HG03097 (cell line): ENCODE results near the gene RNF225.
"Not testable (repeated sequence)": the region's sequence is repeated elsewhere in the genome, so short reads cannot be mapped to it uniquely, and the experiment has no call there.

Source experiments
- ATAC-seq: cut with Tn5 transposase; IDR thresholded peaks from one replicate; pipeline ENCODE4 v1.9.1; 2021; ENCODE audit not compliant: unreplicated experiment, low FRiP score

RNF225 gene

GRCh38 chr19:58361900-58362271 lies 33.6 kb upstream of the RNF225 start:
- peak; percentile 6 for ATAC-seq

GRCh38 chr19:58362272-58362994 lies 33.0 kb upstream of the RNF225 start, which contains the start of gene ZNF497:
Gene ZNF497, minus strand, starts transcription at chr19:58362751. Its CDS starts 5,116 bp downstream, at chr19:58357635.
- ATAC-seq = peak; percentile 79

DNA sequence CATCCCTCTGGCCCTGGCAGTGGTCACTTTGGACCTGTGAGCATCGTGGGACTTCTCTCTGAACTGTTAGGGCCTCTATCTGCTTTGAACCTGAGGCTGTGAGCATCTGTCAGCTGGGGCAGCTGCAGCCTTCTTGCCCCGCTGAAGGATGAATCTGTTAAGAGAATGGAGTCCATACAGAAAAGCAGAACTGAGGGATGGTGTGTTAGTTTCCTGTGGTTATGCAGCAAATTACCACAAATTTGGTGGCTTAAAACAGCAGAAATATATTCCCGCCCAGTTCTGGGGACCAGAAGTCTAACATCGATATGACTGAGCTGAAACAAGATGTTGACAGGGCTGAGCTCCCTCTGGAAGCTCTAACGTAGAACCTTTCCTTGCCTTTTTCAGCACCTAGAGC lies 31.3 kb upstream of the RNF225 start:
- ATAC-seq = no peak

GRCh38 chr19:58366585-58367430 lies 28.6 kb upstream of the RNF225 start:
- ATAC-seq = no peak

DNA sequence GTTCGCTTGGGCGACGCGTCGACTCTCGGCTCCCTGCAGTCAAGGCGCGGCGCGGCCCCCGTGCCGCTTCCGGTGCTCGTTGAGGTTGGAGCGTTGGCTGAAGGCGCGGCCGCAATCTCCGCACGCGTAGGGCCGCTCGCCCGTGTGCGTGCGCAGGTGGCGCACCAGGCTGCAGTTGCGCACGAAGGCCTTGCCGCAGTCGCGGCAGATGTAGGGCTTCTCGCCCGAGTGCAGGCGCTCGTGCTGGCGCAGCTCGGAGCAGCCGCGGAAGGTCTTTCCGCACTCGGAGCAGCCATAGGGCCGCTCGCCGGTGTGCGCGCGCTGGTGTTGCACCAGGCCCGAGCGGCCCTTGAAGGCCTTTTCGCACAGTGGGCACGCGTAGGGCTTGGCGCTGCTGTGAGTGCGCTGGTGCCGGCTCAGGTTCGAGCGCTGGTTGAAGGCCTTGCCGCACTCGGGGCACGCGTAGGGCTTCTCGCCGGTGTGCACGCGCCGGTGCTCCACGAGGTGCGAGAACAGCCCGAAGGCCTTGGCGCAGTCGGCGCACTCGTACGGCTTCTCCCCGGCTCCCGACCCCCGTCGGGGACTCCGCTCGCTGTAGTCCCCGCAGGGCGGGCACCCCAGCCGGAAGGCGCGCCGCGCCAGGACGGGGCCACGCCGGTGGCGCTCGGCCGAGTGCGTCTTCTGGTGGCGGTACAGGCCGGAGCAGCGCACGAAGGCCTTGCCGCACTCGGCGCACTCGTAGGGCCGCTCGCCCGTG lies 27.6 kb upstream of the RNF225 start:
- no peak for ATAC-seq

GRCh38 chr19:58368561-58369360 lies 26.7 kb upstream of the RNF225 start:
- ATAC-seq = no peak

- ATAC-seq = no peak
Observed at GRCh38 chr19:58372311-58373133, 22.9 kb upstream of the RNF225 start.

GRCh38 chr19:58374200-58374599 lies 21.3 kb upstream of the RNF225 start:
- ATAC-seq = no peak

- not testable (repeated sequence) for ATAC-seq
Observed at GRCh38 chr19:58376724-58377123, 18.7 kb upstream of the RNF225 start.

- ATAC-seq = no peak
Observed at GRCh38 chr19:58379246-58379645, 16.2 kb upstream of the RNF225 start.

DNA sequence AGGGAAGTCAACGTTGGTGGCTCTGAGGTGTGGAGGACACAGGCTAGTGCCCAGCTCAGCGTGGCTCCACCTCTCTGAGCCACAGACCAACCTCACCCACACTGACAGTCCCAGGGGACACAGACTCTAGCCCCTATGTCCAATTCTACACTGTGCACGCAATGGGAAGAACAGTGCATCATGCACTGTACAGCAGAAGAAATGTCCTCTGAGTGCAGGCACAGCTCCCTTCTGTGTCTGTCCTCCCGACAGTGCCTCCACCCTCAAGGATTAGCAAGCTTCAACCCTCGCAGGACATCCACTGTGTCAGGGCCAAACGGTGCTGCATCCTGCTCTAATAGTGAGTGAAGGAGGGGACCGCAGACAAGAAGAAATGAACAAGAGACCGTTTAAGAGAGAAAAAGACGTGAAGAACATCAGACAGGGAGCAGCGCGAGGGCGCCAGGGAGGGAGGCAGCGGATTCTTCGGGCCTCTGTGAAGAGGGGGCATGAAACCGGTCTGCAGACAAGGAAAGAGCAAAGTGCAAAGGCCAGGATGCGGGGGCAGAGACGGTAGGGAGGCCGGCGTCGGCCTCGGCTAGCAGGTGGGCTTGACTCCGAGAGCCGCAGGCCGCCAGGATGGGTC lies 15.3 kb upstream of the RNF225 start:
- ATAC-seq = no peak

DNA sequence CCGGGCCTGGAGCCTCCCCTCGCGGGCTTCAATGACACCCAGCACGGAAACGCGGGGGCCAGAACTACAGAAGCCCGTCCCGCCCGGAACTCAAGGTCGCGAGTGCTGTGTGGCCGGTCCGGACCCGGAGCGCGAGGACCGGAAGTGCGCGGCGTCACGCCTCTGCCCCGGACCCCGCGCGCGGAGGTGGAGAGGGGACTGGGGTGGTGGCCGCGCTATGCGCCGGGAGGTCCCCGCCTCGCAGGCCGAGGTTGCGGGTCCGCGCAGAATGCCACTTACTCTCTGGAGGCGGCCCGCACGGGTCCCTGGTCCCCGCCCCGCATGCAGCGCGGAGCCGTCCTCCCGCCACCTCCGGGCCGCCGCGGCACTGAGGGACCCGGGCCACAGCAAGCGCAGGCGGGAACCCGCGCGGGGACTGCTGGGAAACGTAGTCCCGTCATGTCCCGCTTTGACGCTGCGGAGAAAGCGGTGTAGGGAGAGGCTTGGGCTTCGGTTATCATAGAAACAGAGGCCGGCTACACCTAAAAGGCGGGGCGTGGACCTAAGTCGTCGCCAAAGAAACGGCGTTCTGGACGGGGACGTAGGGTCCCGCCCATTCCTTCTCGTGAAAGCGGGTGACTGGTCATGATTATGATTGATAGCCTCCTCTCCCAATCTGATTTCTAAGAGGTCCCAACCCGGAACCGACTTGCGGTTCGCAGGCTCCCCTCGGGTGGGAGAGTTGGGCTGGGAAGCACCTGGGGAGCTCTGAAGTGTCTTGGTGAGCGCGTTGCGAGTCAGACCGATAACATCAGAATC lies 14.6 kb upstream of the RNF225 start, which contains the start of gene ZNF837:
ZNF837 (minus strand) TSS at position 369 of the 798 bp plus-strand sequence. CDS start 11,698 bp downstream, outside the sequence.
- ATAC-seq = peak; percentile 86

- ATAC-seq = no peak
Observed at GRCh38 chr19:58381460-58382212, 13.8 kb upstream of the RNF225 start.

GRCh38 chr19:58382997-58383603 lies 12.4 kb upstream of the RNF225 start:
- no peak for ATAC-seq

- ATAC-seq = no peak
Observed at GRCh38 chr19:58385313-58385890, 10.1 kb upstream of the RNF225 start.

DNA sequence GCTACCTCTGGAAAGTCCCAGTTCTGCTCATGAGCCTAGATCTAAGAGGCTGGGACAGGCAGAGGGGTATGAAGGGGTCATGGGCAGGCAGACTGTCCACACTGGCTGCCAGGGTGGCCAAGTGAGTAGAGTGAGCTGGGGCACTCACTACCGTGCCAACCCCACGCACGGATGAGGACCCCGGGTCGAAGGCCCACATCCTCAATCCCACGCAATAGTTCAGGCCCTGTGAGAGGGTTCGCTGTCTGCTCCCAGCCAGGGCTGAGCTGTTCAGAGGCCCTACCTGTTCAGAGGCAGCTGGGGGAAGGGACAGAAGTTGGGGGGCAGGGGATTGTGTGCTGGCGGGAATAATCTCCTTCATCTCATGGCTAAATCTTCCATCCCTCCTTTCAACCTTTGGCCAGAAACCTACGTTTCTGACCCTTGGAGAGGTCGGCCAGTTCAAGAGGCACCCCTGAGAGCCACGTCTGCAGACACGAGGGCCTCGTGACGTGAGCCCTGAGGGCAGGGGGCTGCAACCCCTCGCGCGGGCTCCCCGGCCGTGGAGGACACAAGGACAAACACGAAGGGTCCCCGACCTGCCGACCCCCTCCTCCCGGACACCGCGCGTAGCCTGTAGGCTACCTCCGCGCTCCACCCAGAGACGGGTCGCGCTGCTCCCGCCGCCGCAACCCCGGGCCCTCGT lies 9.4 kb upstream of the RNF225 start:
- no peak for ATAC-seq
